HepG2 (cell line): Measurements from ENCODE around the gene STC2. TPM values are rescaled to one million over a fixed set of nuclear protein-coding genes. Genes with fewer than 3 reads are reported as not detected.
A peak's percentile ranks its signal among the peaks of the same experiment; 100 is the strongest.

Experiments used
- CAMTA2 ChIP-seq: sonication (generic); formaldehyde crosslinking; IDR thresholded peaks from 2 replicates; pipeline ENCODE4 v1.4.0; 2020; ENCODE audit warnings: mild to moderate bottlenecking, missing genetic modification reagents, borderline replicate concordance
- FOSL1 ChIP-seq: sonication (generic); formaldehyde crosslinking; IDR thresholded peaks from 2 replicates; pipeline ENCODE4 v1.9.0; 2021; ENCODE audit warnings: missing genetic modification reagents, borderline replicate concordance
- FOXA3 ChIP-seq: IDR thresholded peaks from 2 replicates; pipeline ENCODE4 v1.6.1; 2016; ENCODE audit warnings: missing genetic modification reagents, missing compliant biosample characterization
- GABPA ChIP-seq, 2 experiments: IDR thresholded peaks; 2 replicates each; pipeline ENCODE4 v1.6.1; 2011 to 2016; ENCODE audit warnings: low read depth in 2 of 2, low read length in 1 of 2, missing biosample characterization in 1 of 2, missing genetic modification characterization in 1 of 2
- MTF2 ChIP-seq: sonication (generic); formaldehyde crosslinking; IDR thresholded peaks from 2 replicates; pipeline ENCODE4 v1.5.0; 2020; ENCODE audit warnings: missing genetic modification reagents, borderline replicate concordance
- NR2F1 ChIP-seq, 2 experiments: fragments of 450-650 bp in 1 of 2; formaldehyde crosslinking in 1 of 2; IDR thresholded peaks; 2 replicates each; pipeline versions ENCODE4 v1.5.0 to v1.6.1; 2016 to 2020; ENCODE audit warnings: mild to moderate bottlenecking in 1 of 2, missing compliant biosample characterization in 1 of 2, missing genetic modification reagents in 1 of 2, moderate library complexity in 1 of 2
- SP2 ChIP-seq: sonication (generic); formaldehyde crosslinking; IDR thresholded peaks from 2 replicates; pipeline ENCODE4 v1.5.1; 2020; ENCODE audit warnings: mild to moderate bottlenecking, missing genetic modification reagents
- ZNF510 ChIP-seq: sonication (generic); formaldehyde crosslinking; IDR thresholded peaks from 2 replicates; pipeline ENCODE4 v1.4.0; 2020; ENCODE audit warnings: low read depth, mild to moderate bottlenecking, missing genetic modification reagents
- polyA plus RNA-seq, 8 experiments: library from polyadenylated mRNA; depleted of rRNA in 3 of 8; stranded (reverse) in 7 of 8; unstranded in 1 of 8; fragments of >200 nt; fragmentation: Illumina TruSeq in 4 of 8; extraction: Trizol in 4 of 8; gene quantifications; 2 replicates each; pipeline versions ENCODE4 v1.2.1 to v1.2.3, GENCODE V29; 2011 to 2016; ENCODE audit warnings: low read depth in 4 of 8, missing spikeins in 1 of 8, mixed read lengths in 1 of 8; ENCODE audit not compliant: insufficient read depth in 1 of 8
- total RNA-seq, 5 experiments: library from RNA; depleted of rRNA; stranded (reverse); fragments of >200 nt; fragmentation: Illumina TruSeq; extraction: Trizol; gene quantifications; 2 replicates each; pipeline ENCODE4 v1.2.3, GENCODE V29; 2016; ENCODE audit warnings: low read depth in 1 of 5
- TF ChIP-seq, protein P1 (sequence below): sonication (generic); formaldehyde crosslinking; IDR thresholded peaks from 2 replicates; pipeline ENCODE4 v1.8.0; 2022; ENCODE audit warnings: missing genetic modification reagents, mild to moderate bottlenecking, borderline replicate concordance
- TF ChIP-seq, protein P2 (sequence below): sonication (generic); formaldehyde crosslinking; IDR thresholded peaks from 2 replicates; pipeline ENCODE4 v1.8.1; 2023; ENCODE audit warnings: missing genetic modification reagents, inconsistent platforms, borderline replicate concordance
- TF ChIP-seq, protein P3 (sequence below): sonication (generic); formaldehyde crosslinking; IDR thresholded peaks from 2 replicates; pipeline ENCODE4 v1.9.0; 2021; ENCODE audit warnings: missing genetic modification reagents, borderline replicate concordance
- TF ChIP-seq, protein P4 (sequence below): sonication (generic); formaldehyde crosslinking; IDR thresholded peaks from 2 replicates; pipeline ENCODE4 v1.8.1; 2022; ENCODE audit warnings: mild to moderate bottlenecking, missing genetic modification reagents
- TF ChIP-seq, protein P5 (sequence below), 2 experiments: sonication (generic) in 1 of 2; formaldehyde crosslinking in 1 of 2; IDR thresholded peaks; 2 replicates each; pipeline versions ENCODE4 v1.4.0 to v1.6.1; 2016 to 2020; ENCODE audit warnings: borderline replicate concordance in 1 of 2, low read depth in 1 of 2, mild to moderate bottlenecking in 1 of 2, missing genetic modification reagents in 1 of 2

The STC2 gene
- total and polyA plus RNA-seq, 2 of the 13 experiments (the other 11 are each of a cell fraction or from before 2014, with no cell fraction given): 27.1 to 69.2 TPM

DNA sequence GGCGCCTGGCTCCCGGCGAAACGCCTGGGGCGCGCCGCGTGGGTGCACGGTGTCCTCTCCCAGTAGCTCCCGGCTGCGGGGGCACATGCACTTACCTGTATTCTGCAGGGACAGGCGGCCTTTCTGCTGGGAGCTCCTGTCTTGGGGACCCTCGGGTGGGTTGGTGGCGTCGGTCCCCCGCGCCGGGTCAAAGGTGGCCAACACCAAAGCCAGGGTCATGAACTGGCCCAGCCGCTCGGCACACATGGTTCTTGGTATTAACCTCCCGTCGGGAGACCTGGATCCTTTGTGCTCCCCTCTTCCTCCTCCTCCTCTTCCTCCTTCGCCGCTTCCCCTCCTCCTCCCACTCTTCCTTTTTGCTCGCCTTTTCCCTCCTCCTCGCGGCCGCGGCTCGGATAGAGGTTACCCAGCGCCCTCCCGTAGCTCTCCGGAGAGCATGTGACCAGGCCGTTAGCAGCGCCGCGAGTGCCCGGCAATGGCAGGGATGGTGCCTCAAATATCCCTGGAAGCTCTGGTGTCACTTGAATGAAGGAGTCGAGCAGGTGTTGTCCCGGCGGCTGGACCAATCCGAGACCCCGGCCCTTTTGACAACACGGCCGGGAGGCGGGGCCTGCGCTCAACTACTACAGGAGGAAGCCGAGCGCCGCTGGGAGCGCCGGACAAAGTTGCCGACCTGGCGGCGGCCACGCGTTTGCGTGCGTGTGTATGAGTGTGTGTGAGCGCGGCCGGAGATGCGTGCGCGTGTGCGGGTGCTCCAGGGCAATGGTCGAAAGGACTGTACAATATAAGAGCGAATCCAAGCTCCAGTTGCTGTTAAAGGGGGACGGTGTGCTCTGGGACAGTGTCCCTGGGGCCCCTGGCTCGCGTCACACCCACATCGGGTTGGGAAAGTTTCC, at the start of gene STC2 (continued):
- TF ChIP-seq, protein P1, sequence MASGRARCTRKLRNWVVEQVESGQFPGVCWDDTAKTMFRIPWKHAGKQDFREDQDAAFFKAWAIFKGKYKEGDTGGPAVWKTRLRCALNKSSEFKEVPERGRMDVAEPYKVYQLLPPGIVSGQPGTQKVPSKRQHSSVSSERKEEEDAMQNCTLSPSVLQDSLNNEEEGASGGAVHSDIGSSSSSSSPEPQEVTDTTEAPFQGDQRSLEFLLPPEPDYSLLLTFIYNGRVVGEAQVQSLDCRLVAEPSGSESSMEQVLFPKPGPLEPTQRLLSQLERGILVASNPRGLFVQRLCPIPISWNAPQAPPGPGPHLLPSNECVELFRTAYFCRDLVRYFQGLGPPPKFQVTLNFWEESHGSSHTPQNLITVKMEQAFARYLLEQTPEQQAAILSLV: peak; percentile 47; the same call in 1 of the 2 replicates
- TF ChIP-seq, protein P2, sequence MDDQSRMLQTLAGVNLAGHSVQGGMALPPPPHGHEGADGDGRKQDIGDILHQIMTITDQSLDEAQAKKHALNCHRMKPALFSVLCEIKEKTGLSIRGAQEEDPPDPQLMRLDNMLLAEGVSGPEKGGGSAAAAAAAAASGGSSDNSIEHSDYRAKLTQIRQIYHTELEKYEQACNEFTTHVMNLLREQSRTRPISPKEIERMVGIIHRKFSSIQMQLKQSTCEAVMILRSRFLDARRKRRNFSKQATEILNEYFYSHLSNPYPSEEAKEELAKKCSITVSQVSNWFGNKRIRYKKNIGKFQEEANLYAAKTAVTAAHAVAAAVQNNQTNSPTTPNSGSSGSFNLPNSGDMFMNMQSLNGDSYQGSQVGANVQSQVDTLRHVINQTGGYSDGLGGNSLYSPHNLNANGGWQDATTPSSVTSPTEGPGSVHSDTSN (CRISPR knock-in tag): 0 out of 2 replicates have a peak, but pooled peaks have one; percentile 48
- peak in 1 of 2 experiments; percentile 42; a peak in 2 of 4 replicates for TF ChIP-seq NR2F1 (CRISPR knock-in tag; IDR thresholded peaks at IDR 0.05)
- TF ChIP-seq CAMTA2 (CRISPR knock-in tag): peak; percentile 84
- TF ChIP-seq GABPA (IDR thresholded peaks at IDR 0.05; ENCODE audit: low read depth, low read length): no peak
- TF ChIP-seq GABPA (CRISPR knock-in tag; IDR thresholded peaks at IDR 0.05; ENCODE audit: low read depth): peak; percentile 21; the same call in 1 of the 2 replicates
- TF ChIP-seq FOXA3 (CRISPR knock-in tag): peak; percentile 53
- TF ChIP-seq, protein P3, sequence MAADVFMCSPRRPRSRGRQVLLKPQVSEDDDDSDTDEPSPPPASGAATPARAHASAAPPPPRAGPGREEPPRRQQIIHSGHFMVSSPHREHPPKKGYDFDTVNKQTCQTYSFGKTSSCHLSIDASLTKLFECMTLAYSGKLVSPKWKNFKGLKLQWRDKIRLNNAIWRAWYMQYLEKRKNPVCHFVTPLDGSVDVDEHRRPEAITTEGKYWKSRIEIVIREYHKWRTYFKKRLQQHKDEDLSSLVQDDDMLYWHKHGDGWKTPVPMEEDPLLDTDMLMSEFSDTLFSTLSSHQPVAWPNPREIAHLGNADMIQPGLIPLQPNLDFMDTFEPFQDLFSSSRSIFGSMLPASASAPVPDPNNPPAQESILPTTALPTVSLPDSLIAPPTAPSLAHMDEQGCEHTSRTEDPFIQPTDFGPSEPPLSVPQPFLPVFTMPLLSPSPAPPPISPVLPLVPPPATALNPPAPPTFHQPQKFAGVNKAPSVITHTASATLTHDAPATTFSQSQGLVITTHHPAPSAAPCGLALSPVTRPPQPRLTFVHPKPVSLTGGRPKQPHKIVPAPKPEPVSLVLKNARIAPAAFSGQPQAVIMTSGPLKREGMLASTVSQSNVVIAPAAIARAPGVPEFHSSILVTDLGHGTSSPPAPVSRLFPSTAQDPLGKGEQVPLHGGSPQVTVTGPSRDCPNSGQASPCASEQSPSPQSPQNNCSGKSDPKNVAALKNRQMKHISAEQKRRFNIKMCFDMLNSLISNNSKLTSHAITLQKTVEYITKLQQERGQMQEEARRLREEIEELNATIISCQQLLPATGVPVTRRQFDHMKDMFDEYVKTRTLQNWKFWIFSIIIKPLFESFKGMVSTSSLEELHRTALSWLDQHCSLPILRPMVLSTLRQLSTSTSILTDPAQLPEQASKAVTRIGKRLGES (CRISPR knock-in tag): 0 out of 2 replicates have a peak, but pooled peaks have one; percentile 54
- TF ChIP-seq, protein P4, sequence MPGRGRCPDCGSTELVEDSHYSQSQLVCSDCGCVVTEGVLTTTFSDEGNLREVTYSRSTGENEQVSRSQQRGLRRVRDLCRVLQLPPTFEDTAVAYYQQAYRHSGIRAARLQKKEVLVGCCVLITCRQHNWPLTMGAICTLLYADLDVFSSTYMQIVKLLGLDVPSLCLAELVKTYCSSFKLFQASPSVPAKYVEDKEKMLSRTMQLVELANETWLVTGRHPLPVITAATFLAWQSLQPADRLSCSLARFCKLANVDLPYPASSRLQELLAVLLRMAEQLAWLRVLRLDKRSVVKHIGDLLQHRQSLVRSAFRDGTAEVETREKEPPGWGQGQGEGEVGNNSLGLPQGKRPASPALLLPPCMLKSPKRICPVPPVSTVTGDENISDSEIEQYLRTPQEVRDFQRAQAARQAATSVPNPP (CRISPR knock-in tag): 0 out of 2 replicates have a peak, but pooled peaks have one; percentile 34
- TF ChIP-seq SP2 (CRISPR knock-in tag): peak; percentile 15; the same call in 1 of the 2 replicates
- TF ChIP-seq ZNF510 (CRISPR knock-in tag): 0 out of 2 replicates have a peak, but pooled peaks have one; percentile 71
- TF ChIP-seq, protein P5, sequence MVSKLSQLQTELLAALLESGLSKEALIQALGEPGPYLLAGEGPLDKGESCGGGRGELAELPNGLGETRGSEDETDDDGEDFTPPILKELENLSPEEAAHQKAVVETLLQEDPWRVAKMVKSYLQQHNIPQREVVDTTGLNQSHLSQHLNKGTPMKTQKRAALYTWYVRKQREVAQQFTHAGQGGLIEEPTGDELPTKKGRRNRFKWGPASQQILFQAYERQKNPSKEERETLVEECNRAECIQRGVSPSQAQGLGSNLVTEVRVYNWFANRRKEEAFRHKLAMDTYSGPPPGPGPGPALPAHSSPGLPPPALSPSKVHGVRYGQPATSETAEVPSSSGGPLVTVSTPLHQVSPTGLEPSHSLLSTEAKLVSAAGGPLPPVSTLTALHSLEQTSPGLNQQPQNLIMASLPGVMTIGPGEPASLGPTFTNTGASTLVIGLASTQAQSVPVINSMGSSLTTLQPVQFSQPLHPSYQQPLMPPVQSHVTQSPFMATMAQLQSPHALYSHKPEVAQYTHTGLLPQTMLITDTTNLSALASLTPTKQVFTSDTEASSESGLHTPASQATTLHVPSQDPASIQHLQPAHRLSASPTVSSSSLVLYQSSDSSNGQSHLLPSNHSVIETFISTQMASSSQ (IDR thresholded peaks at IDR 0.05; ENCODE audit: low read depth): no peak
- TF ChIP-seq, protein P5 (CRISPR knock-in tag; IDR thresholded peaks at IDR 0.05; ENCODE audit: borderline replicate concordance): no peak; the same call in 1 of the 2 replicates
- TF ChIP-seq FOSL1 (CRISPR knock-in tag): peak; percentile 24; the same call in 1 of the 2 replicates
- 0 out of 2 replicates have a peak, but pooled peaks have one; percentile 69 for TF ChIP-seq MTF2
